Gastroesophageal sphincter (tissue), 4 donors: Measurements from ENCODE around the gene RLBP1. TPM values are rescaled to one million over a fixed set of nuclear protein-coding genes. Genes with fewer than 3 reads are reported as not detected.

ENCODE experiments used
- ATAC-seq: fragments of 150-250 bp; one replicate; pipeline ENCODE4 v1.9.1; 2016; ENCODE audit warnings: mild to moderate bottlenecking, moderate library complexity
- H3K27ac ChIP-seq, 4 donors: fragments of 200-600 bp; sonication (generic) in 3 of 4; 1 replicate in 3 of 4; 2 replicates in 1 of 4; pipeline ENCODE4 v1.5.1; 2016 to 2019
- H3K27me3 ChIP-seq: fragments of 200-600 bp; sonication (generic); one replicate; pipeline ENCODE4 v1.5.1; 2019
- H3K36me3 ChIP-seq, 2 donors: fragments of 200-600 bp; sonication (generic); one replicate each; pipeline ENCODE4 v1.5.1; 2019; ENCODE audit warnings: control low read depth in 1 of 2
- H3K4me1 ChIP-seq, 3 donors: fragments of 200-600 bp; sonication (generic); 1 replicate in 2 of 3; 2 replicates in 1 of 3; pipeline ENCODE4 v1.5.1; 2016 to 2019; ENCODE audit warnings: control low read depth in 2 of 3
- H3K4me3 ChIP-seq, 2 donors: fragments of 200-600 bp; sonication (generic); one replicate each; pipeline ENCODE4 v1.5.1; 2019; ENCODE audit warnings: mild to moderate bottlenecking in 1 of 2, moderate library complexity in 1 of 2
- H3K9me3 ChIP-seq, 3 donors: fragments of 200-600 bp; sonication (generic); one replicate each; pipeline ENCODE4 v1.5.1; 2017 to 2019; ENCODE audit warnings: control low read depth in 2 of 3
- EP300 ChIP-seq: sonication (generic); formaldehyde crosslinking; IDR thresholded peaks from one replicate; pipeline ENCODE4 v1.6.1; 2017; ENCODE audit warnings: antibody characterized with exemption, mild to moderate bottlenecking
- POLR2A ChIP-seq, 2 donors: fragments of 450-650 bp; IDR thresholded peaks; one replicate each; pipeline ENCODE4 v1.6.1; 2017; ENCODE audit warnings: antibody characterized with exemption in 2 of 2, mild to moderate bottlenecking in 2 of 2, moderate library complexity in 1 of 2
- POLR2AphosphoS5 ChIP-seq: sonication (generic); formaldehyde crosslinking; IDR thresholded peaks from one replicate; pipeline ENCODE4 v1.6.1; 2017; ENCODE audit warnings: antibody characterized with exemption
- WGBS, 2 donors: methylation state at CpG; one replicate each; pipeline ENCODE4 v1.1.5; 2018; ENCODE audit warnings: low coverage in 1 of 2; 5-methylcytosine and 5-hydroxymethylcytosine counted together
- total RNA-seq, 4 donors: library from RNA; depleted of rRNA; stranded (reverse); fragments of >200 nt; gene quantifications; one replicate each; pipeline ENCODE4 v1.1.0, GENCODE V29; 2016
- TF ChIP-seq, protein P1 (sequence below), 4 experiments: fragments of 200-600 bp in 2 of 4; fragments of 450-650 bp in 2 of 4; sonication (generic) in 1 of 4; IDR thresholded peaks; one replicate each; pipeline ENCODE4 v1.5.1; 2017 to 2019; ENCODE audit warnings: antibody characterized with exemption in 4 of 4, mild to moderate bottlenecking in 2 of 4, moderate library complexity in 2 of 4

RLBP1 gene
- total RNA-seq, 4 donors from 2014 or later, result 0.64 TPM; not detected in 3

DNA sequence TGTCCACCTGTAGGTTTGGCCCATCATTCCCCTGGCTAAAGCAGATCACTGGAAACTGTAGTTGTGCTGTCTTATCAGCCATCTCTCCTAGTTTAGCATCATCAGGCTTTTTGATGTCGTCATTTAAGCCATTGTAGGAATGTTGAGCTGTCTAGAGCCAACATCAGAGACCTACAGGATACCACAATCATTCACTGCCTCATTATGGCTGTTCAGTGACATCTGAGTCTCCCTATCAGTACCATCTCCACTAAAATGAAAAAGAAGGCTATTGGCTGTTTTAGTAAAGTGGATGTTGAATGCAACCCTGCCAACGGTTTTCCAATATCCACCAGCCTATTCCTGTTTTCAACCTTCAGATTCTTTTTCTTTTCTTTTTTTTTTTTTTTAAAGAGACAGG, 29.2 kb downstream of the RLBP1 start:
- no peaks in the 10 kb centered on the region for H3K27me3 ChIP-seq
- peaks cover 4 to 100% of the 10 kb centered on the region in 2 donors for H3K36me3 ChIP-seq
- WGBS, 2 donors, result 59 to 91% methylated on average over 2 of the region's 2 CpGs
- TF ChIP-seq POLR2AphosphoS5 (no peak), POLR2A (IDR thresholded peaks at IDR 0.05) (no peak), EP300 (no peak)
- TF ChIP-seq, protein P1, sequence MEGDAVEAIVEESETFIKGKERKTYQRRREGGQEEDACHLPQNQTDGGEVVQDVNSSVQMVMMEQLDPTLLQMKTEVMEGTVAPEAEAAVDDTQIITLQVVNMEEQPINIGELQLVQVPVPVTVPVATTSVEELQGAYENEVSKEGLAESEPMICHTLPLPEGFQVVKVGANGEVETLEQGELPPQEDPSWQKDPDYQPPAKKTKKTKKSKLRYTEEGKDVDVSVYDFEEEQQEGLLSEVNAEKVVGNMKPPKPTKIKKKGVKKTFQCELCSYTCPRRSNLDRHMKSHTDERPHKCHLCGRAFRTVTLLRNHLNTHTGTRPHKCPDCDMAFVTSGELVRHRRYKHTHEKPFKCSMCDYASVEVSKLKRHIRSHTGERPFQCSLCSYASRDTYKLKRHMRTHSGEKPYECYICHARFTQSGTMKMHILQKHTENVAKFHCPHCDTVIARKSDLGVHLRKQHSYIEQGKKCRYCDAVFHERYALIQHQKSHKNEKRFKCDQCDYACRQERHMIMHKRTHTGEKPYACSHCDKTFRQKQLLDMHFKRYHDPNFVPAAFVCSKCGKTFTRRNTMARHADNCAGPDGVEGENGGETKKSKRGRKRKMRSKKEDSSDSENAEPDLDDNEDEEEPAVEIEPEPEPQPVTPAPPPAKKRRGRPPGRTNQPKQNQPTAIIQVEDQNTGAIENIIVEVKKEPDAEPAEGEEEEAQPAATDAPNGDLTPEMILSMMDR (IDR thresholded peaks at IDR 0.05), result no peak
- no peaks in the 10 kb centered on the region for H3K9me3 ChIP-seq
- no peak overlapping the region for H3K4me3 ChIP-seq
- ATAC-seq, result no peak
- H3K27ac ChIP-seq, result no peak overlapping the region
- peaks cover 0 to 4% (median 3%) of the 10 kb centered on the region in 3 donors for H3K4me1 ChIP-seq

DNA sequence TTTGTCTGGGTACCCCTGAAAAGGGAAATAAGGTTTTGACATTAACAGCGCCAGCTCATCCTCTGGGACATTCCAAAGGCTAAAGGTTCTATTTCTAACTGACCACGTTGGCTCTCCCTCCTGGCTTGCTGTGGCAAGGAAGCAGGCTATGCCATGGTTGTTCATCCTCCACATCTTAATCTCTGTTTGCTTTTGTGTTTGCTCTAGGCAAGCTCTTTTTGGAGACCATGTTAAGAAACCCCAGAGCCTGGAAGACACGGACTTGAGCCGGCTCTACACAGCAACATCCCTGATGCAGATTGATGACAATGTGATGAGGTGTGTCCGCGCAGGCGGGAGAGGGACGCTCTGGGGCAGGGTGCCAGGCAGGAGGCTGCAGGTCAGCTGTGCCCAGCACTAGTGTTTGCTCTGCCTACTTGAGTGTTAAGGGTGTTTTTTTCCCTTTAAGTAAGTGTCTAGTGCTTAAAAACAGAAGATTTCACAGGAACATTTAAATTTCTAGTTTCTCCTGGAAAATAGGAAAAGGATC, 33.3 kb downstream of the RLBP1 start:
- WGBS, 2 donors, result 84 to 100% methylated on average over 1 to 7 of the region's 8 CpGs
- no peak for TF ChIP-seq POLR2AphosphoS5
- TF ChIP-seq EP300, result no peak
- TF ChIP-seq, protein P1 (IDR thresholded peaks at IDR 0.05), result no peak
- TF ChIP-seq POLR2A (IDR thresholded peaks at IDR 0.05), result no peak

DNA sequence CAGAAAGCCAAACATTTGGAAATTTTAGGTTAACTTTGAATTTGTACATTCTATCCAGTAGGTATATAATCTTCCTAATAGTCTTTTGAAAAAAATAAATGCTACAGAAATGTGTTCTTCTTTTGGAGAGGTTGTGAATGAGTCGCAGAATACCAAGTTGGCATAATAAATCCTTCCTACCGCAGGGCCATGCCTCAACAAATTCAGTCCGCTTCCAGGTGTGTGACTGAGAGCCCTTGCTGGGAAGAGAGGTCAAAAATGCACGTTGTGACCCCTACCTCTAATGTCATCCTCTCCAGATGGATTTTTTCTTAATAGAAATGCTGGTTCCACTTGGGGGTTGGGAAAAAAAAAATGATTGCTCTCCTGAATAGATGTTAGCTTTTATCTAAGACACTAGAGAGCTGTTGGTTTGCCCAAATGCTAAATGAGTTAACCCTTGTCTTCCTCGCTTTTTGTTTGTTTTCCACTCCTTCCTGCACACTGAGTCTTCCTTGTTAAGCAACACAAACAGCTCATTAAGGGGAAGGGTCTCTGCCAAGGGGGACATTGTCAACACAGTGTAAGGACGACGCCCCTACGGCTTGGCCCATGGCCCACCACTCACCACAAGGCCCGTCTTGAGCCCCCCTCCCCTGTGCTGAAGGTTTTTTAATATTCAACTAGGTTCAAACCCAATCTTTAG, 33.9 kb downstream of the RLBP1 start:
- TF ChIP-seq POLR2AphosphoS5 (no peak), EP300 (no peak), POLR2A (IDR thresholded peaks at IDR 0.05) (no peak)
- TF ChIP-seq, protein P1 (IDR thresholded peaks at IDR 0.05), result no peak
- ATAC-seq, result no peak
- no peak overlapping the region for H3K4me3 ChIP-seq
- peaks cover 4 to 90% of the 10 kb centered on the region in 2 donors for H3K36me3 ChIP-seq
- no peaks in the 10 kb centered on the region for H3K4me1 ChIP-seq
- 70 to 81% methylated on average over 7 to 9 of the region's 9 CpGs for WGBS, 2 donors
- H3K27ac ChIP-seq, result no peak overlapping the region
- no peaks in the 10 kb centered on the region for H3K9me3 ChIP-seq
- H3K27me3 ChIP-seq, result no peaks in the 10 kb centered on the region

More for the DNA sequence above, 33.3 kb downstream of the RLBP1 start:
- no peaks in the 10 kb centered on the region for H3K9me3 ChIP-seq
- ATAC-seq, result no peak
- no peak overlapping the region for H3K27ac ChIP-seq
- H3K4me3 ChIP-seq, result no peak overlapping the region
- H3K27me3 ChIP-seq, result no peaks in the 10 kb centered on the region
- H3K36me3 ChIP-seq, result peaks cover 4 to 96% of the 10 kb centered on the region in 2 donors
- H3K4me1 ChIP-seq, result no peaks in the 10 kb centered on the region

DNA sequence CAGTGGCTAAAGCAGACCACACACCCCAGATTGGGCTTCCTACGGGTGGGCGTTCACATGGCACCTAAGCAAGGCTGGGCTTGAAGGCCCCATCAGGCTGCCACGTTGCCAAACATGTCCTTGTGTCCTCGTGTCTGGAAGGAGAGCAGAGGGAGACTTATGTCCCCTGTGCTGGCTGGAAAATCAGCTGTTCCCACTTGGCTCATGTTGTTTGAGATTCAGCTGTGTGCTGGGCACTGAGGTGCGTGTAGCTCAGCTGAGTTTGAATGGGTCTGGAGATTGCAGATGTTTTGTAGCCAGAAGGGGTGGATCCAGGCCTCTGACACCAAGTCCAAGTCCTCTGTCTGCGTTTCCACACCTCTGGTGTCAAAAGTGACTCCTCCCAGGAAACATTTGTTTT, 34.6 kb downstream of the RLBP1 start:
- Histone ChIP-seq H3K36me3 (peaks cover 4 to 90% of the 10 kb centered on the region in 2 donors), H3K4me3 (no peak overlapping the region), H3K27ac (no peak overlapping the region), H3K4me1 (no peaks in the 10 kb centered on the region), H3K27me3 (no peaks in the 10 kb centered on the region), H3K9me3 (no peaks in the 10 kb centered on the region)
- ATAC-seq, result no peak
- WGBS, 2 donors, result 20 to 96% methylated on average over 1 to 3 of the region's 6 CpGs
- TF ChIP-seq POLR2AphosphoS5 (no peak), POLR2A (IDR thresholded peaks at IDR 0.05) (no peak), EP300 (no peak)
- TF ChIP-seq, protein P1 (IDR thresholded peaks at IDR 0.05), result no peak
